HG03103 (cell line): ENCODE data around the gene RNF130.

Source experiments
- ATAC-seq: cut with Tn5 transposase; IDR thresholded peaks from one replicate; pipeline ENCODE4 v1.9.1; 2021; ENCODE audit warnings: low read depth; ENCODE audit not compliant: unreplicated experiment

The RNF130 gene

DNA sequence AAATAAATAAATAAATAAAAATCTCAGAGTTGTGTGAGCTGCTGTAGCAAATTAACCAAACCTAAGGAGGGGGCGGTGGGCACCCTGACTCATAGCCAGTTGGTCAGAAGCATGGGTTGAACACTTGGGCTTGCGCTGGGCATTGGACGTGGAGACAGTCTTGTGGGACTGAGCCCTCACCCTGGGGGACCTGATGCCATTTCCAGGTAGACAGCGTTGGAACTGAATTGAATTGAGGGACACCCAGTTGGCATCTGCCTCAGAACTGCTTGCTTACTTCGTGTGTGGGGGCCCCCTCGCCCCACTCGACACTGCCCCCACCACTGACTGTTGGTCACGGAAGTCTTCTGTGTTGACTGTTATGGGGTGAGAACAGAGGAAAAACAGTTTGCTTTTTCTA is 144.9 kb downstream of the RNF130 start:
- no peak for ATAC-seq

DNA sequence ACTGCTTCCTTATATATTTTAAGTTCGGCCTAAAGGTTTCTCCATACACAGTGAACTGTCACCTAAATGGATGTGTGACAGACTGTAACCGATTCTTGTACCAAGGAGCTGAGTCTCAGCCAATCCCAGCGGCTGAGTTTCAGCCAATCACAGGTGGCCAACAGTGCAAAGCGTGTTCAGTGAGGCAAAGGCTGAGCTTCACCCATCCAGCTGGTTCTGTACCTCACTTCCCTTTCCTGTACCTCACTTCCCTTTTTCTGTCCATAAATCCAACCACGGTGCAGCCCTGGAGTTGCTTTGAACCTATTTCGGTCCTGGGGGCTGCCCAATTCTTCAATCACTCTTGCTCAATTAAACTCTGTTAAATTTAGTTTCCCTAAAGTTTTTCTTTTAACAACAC is 148.1 kb downstream of the RNF130 start:
- ATAC-seq = no peak

DNA sequence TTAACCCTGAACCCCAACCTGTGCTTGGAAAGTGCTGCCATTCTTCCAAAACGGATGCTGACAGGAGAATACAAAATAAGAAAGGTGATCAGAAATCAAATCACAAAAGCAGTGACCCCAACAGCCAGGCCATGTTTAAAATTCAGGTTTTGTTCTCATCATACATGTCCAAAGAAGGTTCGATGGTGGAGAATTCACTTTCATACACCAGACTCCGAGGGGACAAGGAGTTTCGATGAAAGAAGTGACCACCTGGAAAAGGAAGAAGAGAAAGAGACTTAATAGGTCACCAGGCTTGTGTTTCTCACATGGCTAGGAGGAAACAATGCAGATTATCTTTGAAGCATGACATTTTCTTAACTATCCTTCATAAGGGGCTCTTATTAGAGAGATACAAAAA is 151.4 kb downstream of the RNF130 start:
- ATAC-seq = no peak

DNA sequence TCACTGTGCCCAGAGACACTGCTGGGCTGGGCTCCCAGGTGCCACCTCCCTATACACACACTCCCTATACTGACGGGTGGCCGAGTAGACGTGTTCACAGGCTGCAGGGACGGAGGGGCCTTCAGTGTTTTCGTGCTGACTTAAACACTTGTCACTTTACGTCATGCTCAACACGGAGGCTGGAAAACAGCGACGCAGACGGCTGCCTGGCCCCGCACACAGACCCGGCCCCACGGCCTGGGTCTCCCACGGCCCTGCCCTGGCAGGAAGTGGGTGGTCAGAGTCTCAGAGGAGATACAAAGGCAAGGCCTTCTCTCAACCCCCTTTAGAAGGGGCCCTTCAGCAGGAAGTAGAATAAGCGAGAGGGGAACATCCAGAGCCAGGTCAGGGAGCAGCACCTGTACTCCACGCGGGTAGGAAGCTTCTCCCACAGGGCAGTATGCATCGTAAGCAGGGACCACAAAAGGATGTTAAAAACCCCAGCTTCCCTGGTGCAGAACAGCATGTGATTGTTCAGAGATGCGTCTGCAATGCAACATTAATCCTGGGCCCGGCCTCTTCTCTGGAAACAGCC is 152.0 kb downstream of the RNF130 start:
- no peak for ATAC-seq

DNA sequence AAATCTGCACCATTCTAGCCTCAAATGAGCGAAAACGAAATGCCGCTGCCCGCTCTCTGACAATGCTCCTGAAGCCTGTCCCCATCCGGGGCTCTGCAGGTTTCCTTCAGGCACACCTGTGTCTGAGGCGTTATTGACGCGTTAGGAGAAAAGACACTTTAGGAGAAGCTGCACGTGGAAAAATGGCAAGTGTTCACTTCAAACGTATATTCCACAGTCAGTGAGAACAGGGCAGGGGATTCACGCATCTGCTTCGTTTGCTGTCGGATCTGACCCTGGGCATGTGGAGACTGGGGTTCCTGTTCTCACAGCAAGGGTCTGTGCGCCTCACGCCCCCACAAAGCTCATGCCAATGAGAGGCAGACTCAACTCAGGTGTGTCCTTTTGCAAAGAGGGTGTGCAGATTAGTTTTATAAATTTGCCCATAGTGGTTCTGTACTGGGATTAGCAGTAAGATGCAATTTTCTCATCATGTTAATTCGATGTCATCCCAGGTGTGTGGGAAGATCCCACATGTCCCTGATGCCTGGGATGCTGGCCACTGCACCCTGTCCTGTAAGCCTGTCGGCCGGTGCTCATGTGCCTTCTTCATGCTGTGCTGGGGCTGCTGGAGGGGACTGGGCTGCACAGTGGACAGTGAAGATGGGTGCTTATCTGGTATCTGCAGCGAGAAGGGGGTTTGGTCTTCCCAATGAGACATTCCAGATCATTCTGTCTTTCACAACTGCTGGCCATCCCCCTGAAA is 152.6 kb downstream of the RNF130 start:
- ATAC-seq = no peak

DNA sequence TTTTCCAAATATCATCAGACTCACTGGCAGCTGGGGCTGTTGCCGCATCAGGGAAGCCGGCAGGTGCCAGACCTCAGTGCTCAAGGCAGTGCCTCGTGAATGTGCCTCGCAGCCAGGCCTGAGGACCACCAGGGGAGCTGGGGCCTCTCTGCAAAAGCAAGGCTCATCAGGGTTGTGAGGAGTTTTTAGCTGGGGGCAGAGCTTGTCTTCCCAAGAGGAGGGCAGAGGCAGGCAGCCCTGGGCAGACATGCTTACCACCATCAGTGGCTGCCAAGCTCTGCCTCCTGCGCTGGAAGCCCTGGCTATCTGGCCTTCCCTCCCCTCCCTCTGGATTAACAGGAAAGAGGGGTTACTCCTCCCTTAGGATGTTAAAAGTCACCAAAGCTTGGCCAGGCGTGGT is 155.0 kb downstream of the RNF130 start:
- ATAC-seq = no peak

DNA sequence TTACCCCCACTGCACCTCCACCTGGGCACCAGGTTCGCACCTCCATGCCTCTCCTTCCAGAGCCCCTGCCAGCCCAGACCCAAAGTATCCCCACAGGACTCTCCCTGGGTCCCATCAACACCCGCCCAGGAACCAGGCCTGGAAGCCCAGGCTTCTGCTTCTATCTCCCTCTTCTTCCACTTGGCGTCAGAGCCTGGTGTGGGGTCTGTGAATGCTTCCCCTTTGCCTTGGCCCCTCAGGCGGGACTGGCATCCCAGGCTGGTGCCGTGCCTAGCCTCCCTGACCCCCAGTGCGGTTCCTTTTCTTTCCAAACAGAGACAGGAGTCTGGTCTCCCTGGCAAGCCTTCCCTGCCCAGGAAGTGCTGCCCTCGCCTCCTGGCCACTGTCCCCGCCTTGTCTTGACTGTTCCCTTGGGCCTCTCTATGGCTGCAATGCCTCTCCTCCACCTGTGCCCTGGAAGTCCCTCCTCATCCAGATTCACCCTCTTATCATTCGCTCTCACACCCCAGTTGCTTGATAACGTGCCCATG is 156.1 kb downstream of the RNF130 start:
- no peak for ATAC-seq

DNA sequence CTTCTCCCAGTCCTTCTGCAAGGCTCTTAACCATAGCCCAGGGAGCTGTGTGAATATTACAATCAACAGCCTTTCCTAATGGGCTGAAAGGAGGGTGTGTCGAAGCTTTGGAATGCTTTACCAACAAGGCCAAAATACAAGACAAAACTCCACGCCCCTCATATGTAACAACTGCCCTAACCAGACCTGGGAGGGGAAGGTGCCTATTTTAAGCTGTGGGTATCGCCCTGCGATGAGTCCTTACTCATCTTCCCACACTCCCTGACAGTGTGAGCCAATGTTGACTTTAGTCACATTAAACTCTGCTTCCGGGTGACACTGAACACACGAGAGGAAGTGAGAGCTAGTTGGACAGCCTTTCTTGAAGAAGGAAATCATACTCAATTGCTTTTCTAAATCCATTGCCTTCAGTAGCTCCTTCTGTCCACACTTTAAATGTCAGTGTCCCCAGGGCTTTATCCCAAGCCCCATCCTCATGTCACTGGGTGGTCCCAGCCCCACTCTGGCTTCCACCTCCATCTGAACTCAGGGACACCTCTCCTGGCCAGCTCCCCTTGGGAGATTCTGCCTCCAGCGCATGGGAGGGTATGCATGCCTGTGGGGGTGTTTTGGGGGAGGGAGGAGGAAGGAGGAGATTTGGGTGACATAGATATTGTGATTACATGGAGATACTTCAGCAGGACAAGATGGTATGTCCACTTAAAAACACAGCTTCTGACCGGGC is 157.4 kb downstream of the RNF130 start:
- no peak for ATAC-seq

DNA sequence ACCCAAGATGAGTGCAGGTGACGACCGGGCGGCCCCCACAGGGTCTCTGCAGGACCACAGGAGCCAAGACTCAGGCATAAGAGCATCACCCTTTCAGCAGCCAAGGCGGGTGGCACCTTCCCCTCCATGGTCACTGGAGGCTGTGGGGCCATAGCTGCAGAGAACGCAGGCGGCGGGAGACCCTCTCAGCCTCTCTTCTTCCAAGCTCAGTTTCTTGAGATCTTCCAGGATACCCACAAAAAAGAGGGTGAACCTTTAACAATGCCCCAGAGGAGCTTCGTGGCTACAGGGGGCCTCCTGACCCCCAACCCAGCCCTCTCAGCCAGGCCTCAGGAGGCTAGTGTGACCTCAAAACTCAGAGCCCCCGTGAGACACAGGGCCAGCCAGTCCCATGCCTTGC is 158.1 kb downstream of the RNF130 start:
- ATAC-seq = no peak

DNA sequence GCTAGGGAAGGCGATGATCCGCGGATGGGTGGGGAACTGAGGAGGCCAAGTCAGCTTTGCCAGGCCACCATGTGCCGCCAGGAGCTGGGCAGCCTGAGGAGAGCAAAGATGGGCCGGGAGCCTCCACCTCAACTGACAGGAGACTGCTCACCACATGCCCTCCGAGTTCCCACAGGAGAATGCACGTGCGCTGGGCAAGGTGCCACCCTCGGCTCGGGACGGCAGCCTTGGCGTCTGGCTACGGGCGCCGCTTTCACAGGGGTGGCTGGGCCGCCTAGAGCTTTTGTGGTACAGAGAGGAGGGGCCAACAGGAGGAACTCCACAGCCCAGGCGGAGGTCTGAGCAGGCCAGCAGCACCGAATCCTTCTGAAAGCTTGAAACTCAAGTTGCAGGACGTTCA is 158.6 kb downstream of the RNF130 start:
- no peak for ATAC-seq

DNA sequence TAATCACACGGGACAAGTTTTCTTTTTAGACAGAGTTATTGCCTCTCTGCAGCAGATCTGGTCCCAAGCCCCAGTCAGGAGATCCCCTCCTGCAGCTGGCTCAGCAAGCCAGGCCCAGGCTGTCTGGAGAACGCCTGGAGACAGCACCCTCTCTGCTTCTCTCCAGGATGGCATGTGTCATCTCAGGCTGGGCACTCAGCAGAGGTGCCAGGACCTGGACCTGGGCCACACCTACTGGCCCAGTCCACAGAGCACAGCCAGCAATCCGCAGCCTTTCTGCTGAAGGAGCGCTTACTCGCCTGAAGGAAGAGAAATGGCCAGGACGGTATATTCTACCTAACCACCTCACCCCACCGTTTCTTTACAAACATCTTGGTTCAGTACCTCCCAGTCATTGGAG is 159.2 kb downstream of the RNF130 start:
- no peak for ATAC-seq

DNA sequence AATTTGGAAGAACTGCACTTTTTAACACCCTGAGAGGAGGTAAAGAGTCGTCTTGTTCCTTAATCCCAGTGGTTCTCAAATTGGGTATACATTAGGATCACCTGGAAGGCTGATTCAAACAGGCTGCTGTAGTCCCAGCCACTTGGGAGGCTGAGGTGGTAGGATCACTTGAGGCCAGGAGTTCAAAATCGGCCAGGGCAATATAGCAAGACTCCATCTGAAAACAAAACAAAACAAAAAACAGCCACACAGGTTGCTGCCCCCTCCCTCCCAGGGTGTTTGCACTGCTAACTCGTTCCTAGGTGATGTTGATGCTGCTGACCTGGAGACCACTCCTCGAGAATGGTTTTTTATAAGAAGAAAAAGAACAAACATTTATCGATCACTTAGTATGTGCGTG is 162.3 kb downstream of the RNF130 start:
- no peak for ATAC-seq

DNA sequence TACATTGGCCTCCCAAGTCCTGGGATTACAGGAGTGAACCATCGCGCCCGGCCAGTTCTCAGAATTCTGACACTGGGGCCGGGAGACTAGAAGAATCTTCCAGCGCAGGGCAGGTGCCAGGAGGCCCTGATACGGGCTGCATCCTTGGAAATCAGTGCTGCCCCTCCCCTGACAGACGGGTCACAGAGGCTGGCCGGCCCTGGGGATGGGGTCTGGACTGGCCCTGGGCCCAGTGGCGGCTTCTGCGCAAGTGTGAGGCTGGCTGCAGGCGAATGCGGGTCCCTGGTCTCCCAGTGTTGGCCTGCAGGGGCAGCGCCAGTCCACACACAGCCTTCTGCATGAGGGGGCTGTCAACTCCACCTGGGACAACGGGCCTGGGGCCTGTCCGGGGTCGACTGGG is 163.0 kb downstream of the RNF130 start:
- ATAC-seq = no peak

DNA sequence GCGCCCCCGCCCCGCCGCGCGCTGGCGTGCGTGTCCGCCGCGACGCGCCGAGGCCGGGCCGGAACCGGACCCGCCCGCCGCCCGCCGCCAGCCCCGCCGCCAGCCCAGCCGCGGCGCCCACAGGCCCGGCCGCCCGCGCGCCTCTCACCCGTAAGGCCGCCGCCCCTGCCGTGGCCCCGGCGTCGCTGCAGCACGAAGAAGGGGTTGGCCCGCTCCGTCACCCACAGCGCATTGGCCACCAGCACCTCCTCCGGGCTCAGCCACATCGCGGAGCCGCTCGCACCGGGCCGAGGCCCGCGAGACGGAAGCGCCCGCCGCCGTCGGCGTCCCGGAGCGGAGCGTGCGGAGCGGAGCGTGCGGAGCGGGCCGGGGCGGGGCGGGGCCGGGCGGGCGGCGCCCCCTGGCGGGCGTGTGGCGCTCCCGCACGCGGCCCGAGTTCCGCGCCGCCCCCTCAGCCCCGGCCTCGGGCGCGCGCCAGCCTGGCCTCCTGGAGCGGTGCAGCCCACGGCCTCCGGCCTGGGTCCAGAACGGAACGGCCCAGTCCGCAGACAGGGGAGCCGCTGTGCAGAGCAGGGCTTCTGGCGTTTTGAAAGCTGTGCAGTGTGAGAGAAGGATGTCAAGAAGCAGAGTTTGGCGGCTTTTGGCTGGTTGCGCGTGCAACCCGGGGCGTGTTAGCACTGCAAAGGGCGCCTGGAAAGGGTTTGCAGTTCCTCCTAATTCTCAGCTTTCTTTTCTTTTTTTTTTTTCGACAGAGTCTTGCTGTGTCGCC is 163.8 kb downstream of the RNF130 start, which contains the start of gene TBC1D9B:
Gene TBC1D9B, minus strand, starts transcription at position 342 of the 769 bp plus-strand sequence. Its CDS starts 76 bp downstream, at position 266.
- peak; percentile 88 for ATAC-seq

DNA sequence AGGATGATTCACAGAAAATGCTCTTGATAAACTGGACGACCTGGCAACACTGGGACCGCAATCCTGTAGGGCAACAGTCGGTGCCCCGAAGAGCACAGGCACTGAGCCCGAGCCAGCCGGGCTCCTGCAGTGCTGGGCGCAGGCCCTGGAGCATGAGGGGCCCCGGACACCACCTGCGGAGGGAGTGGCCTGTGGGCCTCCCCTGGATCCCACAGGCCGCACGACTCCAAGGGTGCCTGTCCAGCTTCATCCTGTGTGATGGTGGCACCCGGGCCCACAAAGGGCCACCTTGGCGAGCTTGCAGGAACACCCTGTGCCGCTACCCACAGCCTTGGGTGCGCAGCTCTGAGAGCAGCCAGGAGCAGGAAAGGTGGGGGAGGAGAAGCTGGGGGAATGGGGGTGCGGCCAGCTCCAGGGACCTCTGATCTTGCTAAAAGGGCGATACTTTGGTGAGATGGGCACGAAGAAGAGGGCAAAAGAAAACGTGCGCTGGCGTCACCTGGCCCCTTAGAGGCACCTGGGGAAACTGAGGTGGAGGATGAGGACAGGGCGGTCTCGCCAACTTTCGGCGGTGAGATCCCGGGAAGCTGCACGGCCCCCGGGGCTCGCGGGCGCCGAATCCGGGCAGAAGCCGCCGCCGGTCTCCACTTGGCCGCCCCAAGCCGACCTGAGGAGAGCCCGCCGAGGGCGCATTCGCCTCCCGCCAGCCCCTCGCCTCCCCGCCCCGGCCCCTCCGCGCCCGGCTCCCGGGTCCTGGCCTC is 164.6 kb downstream of the RNF130 start:
- ATAC-seq = no peak

DNA sequence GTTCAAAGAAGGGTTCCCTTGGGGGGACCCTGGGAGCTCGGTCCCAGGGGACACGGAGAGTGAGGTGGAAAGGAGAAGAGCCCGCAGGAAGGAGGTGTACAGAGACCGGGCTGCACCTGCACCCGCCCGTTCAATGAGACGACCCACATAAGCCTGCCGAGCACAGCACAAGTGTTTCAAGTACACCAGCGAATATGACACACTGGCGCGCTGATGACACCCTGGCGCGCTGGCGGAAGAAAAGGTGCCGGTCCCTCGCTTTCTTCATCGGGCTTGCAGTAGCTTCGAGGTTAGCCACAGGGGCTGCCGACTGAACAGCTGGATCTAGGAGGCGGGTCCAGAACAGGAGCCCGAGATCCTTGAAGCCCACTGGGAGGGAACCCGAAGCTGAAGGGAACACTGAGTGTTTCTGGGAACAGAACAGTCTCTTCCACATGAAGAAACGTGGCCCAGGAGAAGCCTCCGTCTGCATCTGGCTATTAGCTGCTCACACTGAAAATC is 165.2 kb downstream of the RNF130 start:
- no peak for ATAC-seq

DNA sequence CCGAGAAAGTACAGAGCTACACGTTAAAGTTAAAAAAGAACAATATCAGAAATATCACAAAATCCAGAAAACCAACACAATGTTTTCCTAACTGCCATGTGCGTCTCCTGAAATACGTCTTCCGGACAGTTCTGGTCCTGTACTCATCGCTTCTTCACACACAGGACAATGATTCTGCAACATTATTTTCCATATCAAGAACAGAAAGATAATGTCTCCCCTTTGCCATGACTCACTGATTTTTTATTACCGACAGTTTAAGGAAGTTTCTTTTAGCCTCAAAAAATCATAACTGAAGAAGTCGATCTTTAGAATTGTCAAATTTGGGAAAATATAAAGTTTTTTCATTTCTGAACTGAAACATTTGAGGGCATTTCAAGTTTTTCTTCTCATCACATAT is 166.4 kb downstream of the RNF130 start:
- no peak for ATAC-seq
